ENCODE data around the gene GMNN. TPM values are rescaled to one million over a fixed set of nuclear protein-coding genes. Genes with fewer than 3 reads are reported as not detected.

Gene GMNN
- total RNA-seq, 1 donor from 2014 or later = 10.0 TPM

DNA sequence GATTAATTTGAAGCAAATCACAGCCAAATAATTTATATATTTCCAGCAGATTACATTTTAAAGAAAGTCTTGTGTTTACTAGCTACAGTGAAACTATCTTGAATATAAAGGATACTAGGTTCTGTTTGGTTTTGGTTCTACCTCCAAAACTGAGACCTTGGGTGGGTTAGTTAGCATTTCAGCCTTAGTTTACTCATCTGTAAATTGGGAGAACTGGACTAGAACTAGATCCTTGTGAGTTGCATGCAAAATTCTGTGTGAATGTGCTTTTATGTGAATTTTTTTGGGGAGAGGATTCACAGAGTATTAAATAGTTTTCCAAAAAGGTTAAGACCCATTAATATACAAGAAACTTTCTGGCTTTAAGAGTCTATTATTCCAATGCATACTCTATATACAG lies 4.1 kb downstream of the GMNN start:
- TF ChIP-seq, protein P1, sequence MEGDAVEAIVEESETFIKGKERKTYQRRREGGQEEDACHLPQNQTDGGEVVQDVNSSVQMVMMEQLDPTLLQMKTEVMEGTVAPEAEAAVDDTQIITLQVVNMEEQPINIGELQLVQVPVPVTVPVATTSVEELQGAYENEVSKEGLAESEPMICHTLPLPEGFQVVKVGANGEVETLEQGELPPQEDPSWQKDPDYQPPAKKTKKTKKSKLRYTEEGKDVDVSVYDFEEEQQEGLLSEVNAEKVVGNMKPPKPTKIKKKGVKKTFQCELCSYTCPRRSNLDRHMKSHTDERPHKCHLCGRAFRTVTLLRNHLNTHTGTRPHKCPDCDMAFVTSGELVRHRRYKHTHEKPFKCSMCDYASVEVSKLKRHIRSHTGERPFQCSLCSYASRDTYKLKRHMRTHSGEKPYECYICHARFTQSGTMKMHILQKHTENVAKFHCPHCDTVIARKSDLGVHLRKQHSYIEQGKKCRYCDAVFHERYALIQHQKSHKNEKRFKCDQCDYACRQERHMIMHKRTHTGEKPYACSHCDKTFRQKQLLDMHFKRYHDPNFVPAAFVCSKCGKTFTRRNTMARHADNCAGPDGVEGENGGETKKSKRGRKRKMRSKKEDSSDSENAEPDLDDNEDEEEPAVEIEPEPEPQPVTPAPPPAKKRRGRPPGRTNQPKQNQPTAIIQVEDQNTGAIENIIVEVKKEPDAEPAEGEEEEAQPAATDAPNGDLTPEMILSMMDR (IDR thresholded peaks at IDR 0.05) = no peak
- Histone ChIP-seq H3K4me3 (no peak overlapping the region), H3K4me1 (peaks cover 6% of the 10 kb centered on the region), H3K27me3 (no peaks in the 10 kb centered on the region), H3K27ac (no peak overlapping the region), H3K9me3 (no peaks in the 10 kb centered on the region), H3K36me3 (peaks cover 14% of the 10 kb centered on the region)
- DNase-seq (no peak), ATAC-seq (no peak)
- intact Hi-C loops (cut with DNase I) = no loop called here

DNA sequence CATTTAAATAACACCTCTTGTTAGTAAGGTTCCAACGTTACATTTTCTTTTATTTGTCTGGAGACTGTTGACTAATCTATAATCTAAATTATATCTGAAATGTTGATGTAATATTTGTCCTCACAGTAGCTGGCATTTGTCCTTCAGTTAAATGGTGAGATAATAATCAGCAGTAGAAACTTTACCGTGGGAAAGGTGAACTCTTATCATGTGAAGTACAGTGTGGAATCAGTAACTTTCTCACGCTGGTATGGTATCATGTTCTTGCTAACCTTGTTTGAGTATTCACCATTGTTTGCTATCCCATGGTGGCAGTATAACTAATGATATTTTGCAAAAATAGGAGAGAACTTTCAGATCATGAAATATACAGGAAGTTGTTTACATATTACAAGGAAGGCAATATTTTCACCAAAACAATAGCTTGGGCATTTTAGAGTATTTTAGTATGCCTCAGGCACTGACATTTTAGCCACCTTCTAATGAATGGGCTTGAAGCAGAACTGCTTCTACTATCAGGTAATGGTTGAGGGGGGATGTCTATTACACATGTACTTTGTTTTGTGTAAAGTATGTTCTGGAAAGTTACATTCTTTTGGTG lies 4.8 kb downstream of the GMNN start:
- Histone ChIP-seq H3K4me1 (peaks cover 6% of the 10 kb centered on the region), H3K27me3 (no peaks in the 10 kb centered on the region), H3K4me3 (no peak overlapping the region), H3K9me3 (no peaks in the 10 kb centered on the region), H3K36me3 (peaks cover 18% of the 10 kb centered on the region), H3K27ac (no peak overlapping the region)
- no peak for ATAC-seq
- no peak for DNase-seq
- intact Hi-C loops (cut with DNase I) = no loop called here
- TF ChIP-seq, protein P1 (IDR thresholded peaks at IDR 0.05) = no peak

DNA sequence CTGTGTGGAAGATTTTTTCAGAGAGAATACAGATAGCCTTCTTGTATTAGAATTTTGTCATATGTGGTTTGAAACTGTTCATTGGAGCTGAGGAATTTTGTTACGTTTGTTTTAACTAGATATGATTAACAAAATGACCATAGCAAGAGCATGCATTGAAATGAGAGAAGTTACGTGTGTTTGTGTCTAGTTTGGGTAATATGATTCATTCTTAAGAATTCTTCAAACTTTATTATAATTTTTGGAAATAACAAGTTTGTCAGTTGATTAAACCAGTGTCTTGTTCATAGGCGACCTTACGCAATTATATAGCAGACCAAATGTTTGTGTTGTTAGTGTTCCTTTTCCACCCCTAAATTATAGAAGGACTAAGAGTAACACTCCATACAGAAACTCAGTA lies 5.5 kb downstream of the GMNN start:
- Histone ChIP-seq H3K36me3 (peaks cover 25% of the 10 kb centered on the region), H3K9me3 (no peaks in the 10 kb centered on the region), H3K4me3 (no peak overlapping the region), H3K4me1 (peaks cover 6% of the 10 kb centered on the region), H3K27me3 (no peaks in the 10 kb centered on the region), H3K27ac (no peak overlapping the region)
- TF ChIP-seq, protein P1 (IDR thresholded peaks at IDR 0.05) = no peak
- intact Hi-C loops (cut with DNase I) = no loop called here
- DNase-seq (no peak), ATAC-seq (no peak)

DNA sequence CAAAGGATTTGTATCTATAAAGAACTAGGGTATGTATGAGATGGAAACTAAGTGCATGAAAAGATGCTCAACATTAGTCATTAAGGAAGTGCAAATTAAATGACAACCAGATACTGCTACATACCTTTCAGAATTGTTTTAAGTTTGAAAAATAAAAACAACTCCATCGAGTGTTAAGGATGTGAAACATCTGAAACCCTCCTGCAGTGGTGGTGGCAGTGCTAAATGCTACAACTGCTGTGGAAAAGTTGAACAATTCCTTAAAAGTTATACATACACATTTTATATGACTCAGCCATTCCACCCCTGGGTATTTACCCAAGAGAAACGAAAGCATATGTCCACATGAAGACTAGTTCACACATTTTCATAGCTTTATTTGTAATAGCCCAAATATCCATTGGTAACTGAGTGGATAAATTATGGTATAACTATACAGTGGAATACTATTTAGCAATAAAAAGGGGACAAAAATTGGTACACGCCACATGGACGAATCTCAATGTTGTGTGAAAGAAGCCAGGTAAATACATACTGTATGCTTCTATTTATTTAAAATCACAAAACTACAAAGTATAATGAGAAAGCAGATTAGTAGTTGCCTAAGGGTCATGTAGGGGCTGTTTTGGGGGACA lies 13.4 kb downstream of the GMNN start:
- peaks cover 38% of the 10 kb centered on the region for H3K36me3 ChIP-seq
- intact Hi-C loops (cut with DNase I) = no loop called here
- no peak overlapping the region for H3K4me3 ChIP-seq
- ATAC-seq = no peak
- DNase-seq = no peak
- no peaks in the 10 kb centered on the region for H3K9me3 ChIP-seq
- H3K27me3 ChIP-seq = no peaks in the 10 kb centered on the region
- no peaks in the 10 kb centered on the region for H3K4me1 ChIP-seq
- TF ChIP-seq, protein P1 (IDR thresholded peaks at IDR 0.05) = no peak
- no peak overlapping the region for H3K27ac ChIP-seq

DNA sequence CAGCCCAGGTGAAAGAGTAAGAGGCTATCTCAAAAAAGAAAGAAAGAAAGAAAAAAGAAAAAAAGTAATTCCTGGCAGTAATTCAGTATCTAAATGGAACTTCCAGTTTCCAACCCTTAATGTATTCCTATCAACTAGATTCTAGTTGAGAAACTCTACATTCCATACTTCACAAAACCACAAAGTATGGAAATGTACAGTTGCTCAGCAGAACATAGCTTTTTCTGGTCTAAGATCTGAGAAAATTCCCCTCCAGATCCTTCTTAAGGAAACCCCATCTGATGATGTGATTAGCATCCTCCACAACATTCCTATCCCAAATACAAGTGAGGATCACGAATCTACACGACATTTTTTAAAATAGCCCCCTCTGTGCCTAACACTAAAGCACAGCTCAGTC lies 20.4 kb downstream of the GMNN start:
- no peak for DNase-seq
- Histone ChIP-seq H3K4me3 (no peak overlapping the region), H3K9me3 (no peaks in the 10 kb centered on the region), H3K27me3 (no peaks in the 10 kb centered on the region), H3K27ac (no peak overlapping the region), H3K36me3 (no peaks in the 10 kb centered on the region), H3K4me1 (no peaks in the 10 kb centered on the region)
- intact Hi-C loops (cut with DNase I) = no loop called here
- TF ChIP-seq, protein P1 (IDR thresholded peaks at IDR 0.05) = no peak
- no peak for ATAC-seq

Measured in upper lobe of right lung (tissue), 1 donor.